SH-SY5Y (cell line): Measurements from ENCODE around the gene SLC6A3.

Source experiments
- GATA2 ChIP-seq: IDR thresholded peaks from 2 replicates; pipeline ENCODE4 v1.6.1; 2011; ENCODE audit warnings: mild to moderate bottlenecking, low read depth, low read length
- GATA3 ChIP-seq: IDR thresholded peaks from 2 replicates; pipeline ENCODE4 v1.6.1; 2011; ENCODE audit warnings: low read depth, mild to moderate bottlenecking, low read length, moderate library complexity

GRCh38 chr5:1449081-1449630 lies 3.9 kb upstream of the SLC6A3 start:
- TF ChIP-seq GATA2 (no peak), GATA3 (no peak)
